Measurements from ENCODE around the gene CORO1A.
"Not testable (repeated sequence)": the region's sequence is repeated elsewhere in the genome, so short reads cannot be mapped to it uniquely, and the experiment has no call there.

CORO1A gene

DNA sequence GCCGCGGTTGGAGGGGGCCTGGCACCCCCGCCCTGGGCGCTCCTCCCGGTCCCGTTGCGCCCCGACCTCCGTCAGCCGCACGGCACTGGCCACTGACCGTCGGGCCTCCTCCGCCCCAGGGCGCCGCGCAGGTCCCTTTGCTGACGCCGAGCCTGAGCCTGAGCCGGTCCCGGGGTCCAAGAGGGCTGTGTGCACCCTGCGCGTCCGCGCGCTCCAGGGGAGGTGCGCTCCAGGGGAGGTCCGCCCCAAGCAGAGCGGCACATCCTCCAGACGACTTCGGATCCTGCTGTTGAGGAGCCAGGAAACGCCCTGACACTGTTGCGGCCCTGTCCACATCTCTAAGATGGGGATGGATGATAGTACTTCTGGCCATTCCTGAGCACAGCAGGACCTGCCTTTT, 22.9 kb downstream of the CORO1A start:
- DNase-seq, result not testable (repeated sequence)

DNA sequence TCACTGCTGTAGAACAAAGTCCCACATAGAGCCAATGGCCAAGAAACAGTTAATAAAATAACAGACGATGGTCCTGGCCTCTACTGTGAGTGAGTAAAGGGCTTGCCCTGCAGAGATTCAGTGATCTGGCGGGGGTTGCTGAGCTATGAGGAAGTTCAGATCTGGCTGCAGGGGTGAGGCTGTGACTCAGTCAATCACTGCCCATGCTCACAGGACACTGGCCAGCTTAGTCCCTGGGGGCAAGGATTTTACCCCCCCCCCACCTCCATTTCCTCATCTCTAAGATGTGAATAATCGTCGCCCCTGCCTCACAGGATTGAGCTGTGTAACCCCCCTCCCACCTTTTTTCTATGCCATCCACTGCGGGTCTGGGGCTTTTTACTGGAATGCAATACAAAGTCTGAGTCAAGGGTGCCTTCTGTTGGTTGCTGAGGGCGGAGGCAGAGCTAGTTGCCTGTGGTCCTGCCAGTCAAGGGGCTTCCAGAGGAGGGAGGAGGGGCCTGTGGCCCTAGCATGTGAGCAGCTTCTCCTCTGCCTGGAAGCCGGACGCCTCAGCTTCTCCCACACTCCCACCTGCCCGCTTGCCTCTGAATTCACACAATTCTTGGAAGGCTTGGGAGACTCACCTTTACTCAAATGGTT, 23.8 kb downstream of the CORO1A start:
- not testable (repeated sequence) for DNase-seq

DNA sequence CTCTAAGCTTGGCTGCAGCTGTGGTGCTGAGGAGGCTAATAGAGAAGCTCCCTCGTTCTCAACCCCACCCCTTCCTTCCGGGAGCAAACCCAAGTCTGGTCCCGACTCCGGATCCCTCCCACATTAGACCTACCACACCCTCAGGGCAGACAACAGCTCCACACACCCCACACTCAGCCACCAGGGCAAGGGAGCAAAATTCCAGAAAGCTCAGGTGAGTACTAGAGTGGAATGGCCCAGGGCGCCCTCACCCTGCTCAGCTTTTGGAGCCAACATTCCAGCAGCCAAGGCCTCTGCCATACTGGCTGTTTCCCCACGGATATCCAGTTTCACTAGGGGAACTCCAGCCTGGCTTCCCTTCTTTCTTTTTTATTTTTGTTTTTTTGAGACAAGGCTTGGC, 25.6 kb downstream of the CORO1A start:
- DNase-seq, result not testable (repeated sequence)

DNA sequence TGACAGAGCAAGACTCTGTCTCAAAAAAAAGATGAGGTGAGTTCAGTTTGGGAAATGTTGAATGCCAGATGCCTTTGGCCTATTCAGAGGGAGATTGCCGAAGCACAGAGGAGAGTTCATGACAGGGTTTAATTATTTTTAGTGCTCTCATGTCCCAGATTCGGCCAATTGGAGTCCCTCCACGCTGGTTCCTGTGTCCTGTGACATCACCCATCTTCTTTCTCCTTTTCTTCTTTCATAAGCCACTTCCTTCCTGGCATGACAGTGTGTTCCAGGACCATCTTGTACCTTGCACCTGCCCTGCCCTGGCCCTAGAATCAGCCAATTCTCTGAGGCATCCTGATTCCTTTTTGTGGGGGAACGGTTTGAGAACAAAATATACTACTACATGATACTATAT, 28.0 kb downstream of the CORO1A start:
- not testable (repeated sequence) for DNase-seq

DNA sequence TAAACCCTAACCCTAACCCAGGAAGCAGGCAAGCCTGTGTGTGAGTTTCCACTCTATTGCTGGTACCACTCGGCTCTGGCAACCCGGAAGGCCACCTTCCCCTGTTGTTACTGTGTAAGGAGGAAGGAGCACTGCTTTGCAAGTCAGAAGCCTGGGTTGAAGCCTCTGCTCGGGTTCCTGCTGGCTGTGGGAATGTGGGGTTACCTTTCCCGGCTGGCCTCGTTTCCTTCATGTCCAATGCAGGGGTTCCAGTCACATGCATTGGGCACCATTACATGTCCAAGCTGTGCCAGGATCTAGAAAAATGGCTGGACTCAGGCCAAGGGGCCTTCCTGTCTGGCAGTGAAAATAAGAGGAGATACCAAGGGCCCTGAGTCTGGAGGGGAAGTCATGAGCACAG, 33.7 kb downstream of the CORO1A start:
- not testable (repeated sequence) for DNase-seq

All from left hindlimb (tissue), 1 donor.